Activated effector memory CD4-positive, alpha-beta T cell treated with anti-CD3 and anti-CD28 coated beads, Interleukin-2, amount 50 U/mL, for 16 hours (primary cell): Measurements from ENCODE around the gene RBMS1.

Source experiments
- DNase-seq: peaks from one replicate; pipeline ENCODE4 v3.0.0-alpha.2; 2020

RBMS1 gene

GRCh38 chr2:160294339-160294803, 199.2 kb downstream of the RBMS1 start:
- DNase-seq, result peak; percentile 68

DNA sequence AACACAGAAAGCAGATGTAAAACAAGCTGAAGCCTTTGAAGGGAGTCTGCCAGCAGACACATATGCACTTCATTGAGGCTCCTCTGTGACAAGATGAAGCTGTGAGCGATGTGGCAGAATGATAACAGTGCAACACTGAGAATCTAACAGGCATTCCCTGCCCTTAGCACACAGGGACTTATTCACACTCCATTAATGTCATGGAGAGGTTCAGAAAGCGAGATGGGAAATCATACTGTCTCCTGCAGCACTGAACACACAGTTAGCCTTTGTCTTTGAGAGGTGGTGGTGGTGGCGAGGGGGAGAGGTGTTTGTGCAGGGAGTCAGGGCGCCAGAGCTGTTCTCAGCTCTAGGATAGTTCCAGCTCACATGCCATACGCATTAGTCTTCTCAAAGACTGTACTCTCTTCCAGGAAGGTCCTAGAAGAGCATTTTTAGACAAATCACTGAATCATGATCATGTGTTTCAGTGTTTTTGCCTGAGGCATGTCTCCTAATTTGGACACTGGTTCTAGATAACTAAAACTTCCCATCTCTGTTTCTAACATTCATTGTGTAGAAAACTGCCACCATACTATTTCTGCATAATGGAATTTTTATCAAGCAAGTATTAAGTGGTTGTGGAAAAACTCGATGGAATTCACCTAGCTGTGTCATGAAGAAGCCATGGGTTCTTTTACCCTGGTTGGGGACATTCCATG, 200.1 kb downstream of the RBMS1 start:
- no peak for DNase-seq

DNA sequence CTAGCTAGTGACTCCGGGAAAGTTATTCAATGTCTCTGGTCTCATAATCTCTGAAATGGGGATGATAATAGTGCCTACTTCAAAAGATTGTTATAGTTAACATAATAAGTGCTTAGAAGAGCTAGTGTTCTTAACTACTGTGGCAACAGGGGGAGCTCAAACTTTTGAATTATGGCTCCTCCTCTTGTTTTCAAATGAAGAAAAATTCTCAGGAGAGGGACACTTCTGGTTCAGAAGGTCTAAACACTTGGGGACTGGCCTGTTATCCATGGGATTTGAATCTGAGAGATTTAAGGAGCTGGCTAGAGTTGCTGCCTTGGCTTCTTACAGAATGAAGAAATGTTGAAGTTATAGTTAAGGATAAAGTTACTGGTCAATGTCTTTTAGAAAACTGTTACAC, 201.4 kb downstream of the RBMS1 start:
- DNase-seq, result no peak

DNA sequence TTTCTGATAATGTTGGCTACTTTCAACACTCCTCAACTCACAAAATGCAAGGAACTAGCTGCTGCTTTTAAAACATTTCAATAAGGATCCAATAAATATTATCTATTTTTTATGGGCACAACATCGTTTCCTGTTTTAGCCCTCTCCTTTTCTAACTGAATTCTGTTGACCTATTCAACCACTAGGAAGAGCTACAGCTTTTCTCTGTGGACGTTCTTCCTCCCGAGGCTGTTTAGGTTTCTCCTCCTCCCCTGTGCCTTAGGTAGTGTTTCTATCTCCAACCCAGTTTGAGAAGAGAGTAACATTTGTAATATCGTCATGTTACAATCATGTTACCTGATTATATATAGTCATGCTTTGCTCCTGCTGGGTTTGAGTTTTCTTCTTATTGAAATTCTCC, 202.2 kb downstream of the RBMS1 start:
- DNase-seq, result no peak

DNA sequence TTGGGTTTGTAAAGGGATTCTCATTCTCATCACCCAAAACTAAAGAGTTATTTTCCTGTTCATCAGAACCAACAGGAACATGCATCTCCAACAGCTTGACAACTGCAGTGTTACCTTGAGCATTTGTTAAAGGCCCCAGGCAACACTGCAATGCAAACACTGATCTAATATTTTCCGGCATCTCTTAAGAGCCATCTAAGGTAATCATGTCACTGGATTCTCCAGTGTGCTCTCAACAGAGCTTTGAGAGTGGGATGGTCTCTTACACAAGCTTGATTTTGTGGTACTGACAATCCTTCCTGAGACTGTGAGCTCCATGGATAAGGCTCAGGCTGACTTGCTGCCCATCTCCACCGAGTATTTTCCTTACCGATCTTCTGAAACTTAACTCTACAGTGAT, 203.0 kb downstream of the RBMS1 start:
- DNase-seq, result no peak

GRCh38 chr2:160289831-160290230, 203.8 kb downstream of the RBMS1 start:
- DNase-seq, result no peak

DNA sequence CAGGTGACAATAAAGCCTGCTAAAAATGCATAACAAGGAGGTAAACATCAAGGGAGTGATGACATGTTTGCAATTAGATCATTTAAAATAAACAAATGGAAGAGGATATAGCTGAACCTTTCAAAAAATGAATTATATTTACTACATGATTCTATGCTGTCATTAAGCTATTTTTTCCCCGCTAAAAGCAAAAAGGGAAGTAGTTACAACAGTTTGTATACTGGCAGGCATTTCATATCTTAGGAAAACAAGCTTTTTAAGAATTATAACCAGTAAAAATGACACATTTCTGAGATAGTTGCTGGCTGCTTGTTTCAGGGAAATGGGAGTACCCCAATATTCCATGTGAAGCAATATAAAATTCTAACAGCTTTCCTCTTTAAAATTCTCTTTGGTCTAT, 204.5 kb downstream of the RBMS1 start:
- DNase-seq, result no peak

DNA sequence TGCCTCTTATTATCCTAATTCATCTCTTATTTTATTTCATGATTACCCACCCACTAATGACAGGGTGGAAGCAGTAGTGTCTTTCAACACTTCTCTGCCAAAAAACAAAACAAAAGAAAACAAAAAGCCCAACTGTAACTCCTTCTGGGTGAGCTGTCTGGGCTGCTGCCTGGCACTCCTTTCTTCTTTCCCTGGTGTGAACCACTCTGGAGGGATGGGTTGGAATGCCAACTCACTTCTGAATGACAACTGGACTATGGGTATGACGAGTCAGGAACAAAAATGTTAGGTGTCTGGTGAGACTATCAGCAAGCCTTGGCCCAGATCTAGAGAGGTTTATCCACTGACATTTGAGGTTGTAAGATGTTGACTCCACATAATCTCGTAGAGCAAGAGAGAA, 205.3 kb downstream of the RBMS1 start:
- DNase-seq, result no peak

DNA sequence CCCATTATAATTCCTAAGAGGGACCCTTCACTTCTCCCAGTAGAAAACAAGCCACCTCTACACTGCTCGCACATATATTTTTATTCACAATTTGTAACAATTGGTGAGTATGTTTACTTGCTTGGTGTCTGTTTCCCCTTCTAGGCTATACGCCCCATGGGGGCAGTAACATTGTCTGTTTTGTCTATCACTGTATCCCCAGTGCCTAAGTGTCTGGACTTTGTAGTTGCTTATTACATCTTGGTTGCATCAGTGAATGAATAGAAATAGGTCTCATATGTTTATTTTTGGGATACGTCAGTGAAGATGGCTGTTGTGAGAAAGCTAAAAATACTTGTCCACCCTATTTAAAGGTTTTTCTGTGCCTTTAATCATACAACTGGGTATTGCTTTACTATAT, 206.1 kb downstream of the RBMS1 start:
- DNase-seq, result no peak

DNA sequence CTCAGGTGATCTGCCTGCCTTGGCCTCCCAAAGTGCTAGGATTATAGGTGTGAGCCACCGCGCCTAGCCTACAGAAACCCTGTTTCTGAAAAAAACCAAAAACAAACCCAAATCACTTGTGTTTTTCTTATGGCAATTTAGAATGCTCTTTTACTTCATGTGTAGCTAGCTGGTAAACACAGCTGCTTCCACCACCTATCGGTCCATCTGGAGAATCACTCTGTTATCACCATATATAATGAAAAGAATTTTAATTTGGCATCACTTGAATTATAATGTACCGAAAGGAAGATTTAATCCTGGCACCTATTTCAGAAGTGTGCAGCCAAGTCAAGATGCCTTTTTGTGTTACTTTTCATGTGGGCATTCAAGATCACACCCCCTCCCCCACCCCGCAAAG, 207.1 kb downstream of the RBMS1 start:
- no peak for DNase-seq

DNA sequence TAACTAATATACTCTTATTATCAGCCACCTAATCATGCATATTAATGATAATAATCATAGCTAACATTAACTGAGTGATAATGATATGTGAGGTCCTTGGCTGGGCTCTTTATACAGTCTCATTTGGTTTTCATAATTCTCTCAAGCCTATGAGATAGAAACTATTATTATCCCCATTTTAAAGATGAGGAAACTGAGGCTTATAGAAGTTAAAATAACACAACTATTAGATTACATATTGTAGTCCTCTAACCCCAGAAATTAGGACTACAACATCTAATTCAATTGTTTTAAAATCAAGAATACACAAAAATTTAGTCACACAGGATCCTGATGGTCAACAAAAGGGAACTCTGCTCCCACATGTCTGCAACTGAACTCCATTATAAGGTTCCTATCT, 209.9 kb downstream of the RBMS1 start:
- no peak for DNase-seq

DNA sequence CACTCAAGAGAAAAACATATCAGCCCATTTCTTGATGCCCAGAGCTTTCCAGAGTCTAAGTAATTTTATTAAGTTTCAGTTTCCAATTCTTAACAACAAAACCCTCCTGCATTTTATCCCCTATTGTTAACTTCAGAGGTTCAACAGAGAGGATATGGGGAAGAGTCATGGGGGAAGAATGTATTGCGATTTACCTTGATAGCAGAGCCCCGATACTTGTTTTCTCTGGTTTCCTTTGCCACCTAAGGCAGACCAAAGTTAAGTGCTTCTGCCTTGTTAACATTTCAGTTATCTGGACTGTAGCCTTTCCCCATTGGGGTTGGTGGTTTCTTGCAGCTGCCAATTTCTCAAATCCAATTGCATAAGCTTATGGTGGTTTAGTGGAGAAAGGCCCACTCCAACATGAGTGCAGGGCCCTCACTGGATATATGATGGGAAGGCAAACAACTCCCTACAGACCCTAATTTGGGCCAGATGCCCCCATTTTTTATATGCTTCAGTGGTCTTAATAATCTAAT, 211.5 kb downstream of the RBMS1 start:
- no peak for DNase-seq

DNA sequence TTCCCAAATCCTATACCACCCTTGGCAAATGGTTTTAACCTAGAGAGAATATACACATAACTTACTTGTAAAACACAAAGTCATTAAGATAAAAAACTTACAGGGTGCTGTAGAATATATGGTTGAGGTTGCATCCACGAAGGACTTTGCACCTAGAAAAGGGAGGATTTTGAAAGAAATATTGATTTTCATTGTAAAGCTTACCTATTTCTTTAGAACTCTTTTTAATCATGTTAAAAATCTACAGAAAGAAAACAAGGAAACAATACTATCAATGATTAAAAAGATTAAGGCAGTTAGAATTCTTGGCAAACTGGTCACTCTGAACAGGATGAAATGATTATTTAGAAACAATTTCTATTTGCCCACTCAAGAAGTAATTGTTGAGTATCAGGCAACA, 212.4 kb downstream of the RBMS1 start:
- no peak for DNase-seq

GRCh38 chr2:160279813-160280465, 213.7 kb downstream of the RBMS1 start:
- DNase-seq, result no peak

- no peak for DNase-seq
These were observed 214.8 kb downstream of the RBMS1 start for GRCh38 chr2:160278879-160279177.

DNA sequence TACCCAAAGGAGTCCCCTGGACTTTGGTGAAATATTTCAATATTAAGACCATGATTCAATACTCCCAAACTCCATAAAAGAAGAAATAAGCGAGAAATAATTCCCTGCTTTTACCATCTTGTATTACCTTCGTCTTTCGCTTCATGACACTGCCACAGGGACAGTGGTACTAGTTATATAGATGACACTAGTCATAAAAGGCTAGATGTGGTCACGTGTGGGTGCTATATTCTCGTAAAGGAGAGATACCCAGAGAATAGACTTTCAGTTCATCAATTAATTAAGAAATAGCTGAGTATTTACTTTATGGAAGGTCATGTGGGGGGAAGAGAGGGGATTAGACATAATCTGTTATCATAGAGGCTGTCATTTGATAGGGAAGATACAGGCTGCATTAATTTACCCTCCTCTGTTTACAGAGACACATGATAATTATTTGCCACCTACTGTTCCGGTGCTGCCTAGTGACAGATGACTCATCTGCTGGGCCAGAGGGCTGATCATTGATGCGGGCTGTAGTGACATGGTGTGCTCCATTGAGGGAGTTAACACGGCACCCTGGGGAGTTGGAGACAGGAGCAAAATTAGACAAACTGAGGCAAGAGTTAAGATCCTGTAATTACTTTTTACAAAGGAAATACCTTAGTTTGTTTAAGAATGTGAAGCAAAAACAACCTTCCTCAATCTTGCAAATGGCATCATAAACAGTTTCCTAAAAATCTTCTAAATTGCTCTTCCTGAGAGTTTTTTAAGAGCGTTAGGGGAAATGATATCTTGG, 215.3 kb downstream of the RBMS1 start:
- no peak for DNase-seq

GRCh38 chr2:160277151-160277550, 216.5 kb downstream of the RBMS1 start:
- no peak for DNase-seq

DNA sequence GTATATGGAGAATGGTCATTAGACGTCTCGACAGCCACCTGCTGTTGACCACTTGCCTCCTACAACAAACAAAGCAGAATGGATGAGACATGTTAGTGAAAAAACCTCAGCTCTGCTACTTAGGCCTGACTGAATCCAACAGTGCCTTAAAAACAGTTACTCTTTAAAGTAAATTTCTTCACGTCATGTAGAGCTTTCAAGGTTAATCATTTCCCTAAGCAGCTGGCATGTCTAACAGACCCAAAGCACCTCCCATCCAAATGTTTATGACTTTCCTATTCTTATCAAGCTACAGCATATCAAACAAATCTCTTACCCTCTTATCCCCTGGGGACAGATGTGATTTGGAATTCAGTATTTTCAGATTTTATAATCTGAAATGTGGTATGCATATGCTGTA, 218.0 kb downstream of the RBMS1 start:
- DNase-seq, result no peak

GRCh38 chr2:160271171-160272086, 222.2 kb downstream of the RBMS1 start:
- DNase-seq, result no peak

GRCh38 chr2:160270571-160271113, 223.0 kb downstream of the RBMS1 start:
- DNase-seq, result no peak

DNA sequence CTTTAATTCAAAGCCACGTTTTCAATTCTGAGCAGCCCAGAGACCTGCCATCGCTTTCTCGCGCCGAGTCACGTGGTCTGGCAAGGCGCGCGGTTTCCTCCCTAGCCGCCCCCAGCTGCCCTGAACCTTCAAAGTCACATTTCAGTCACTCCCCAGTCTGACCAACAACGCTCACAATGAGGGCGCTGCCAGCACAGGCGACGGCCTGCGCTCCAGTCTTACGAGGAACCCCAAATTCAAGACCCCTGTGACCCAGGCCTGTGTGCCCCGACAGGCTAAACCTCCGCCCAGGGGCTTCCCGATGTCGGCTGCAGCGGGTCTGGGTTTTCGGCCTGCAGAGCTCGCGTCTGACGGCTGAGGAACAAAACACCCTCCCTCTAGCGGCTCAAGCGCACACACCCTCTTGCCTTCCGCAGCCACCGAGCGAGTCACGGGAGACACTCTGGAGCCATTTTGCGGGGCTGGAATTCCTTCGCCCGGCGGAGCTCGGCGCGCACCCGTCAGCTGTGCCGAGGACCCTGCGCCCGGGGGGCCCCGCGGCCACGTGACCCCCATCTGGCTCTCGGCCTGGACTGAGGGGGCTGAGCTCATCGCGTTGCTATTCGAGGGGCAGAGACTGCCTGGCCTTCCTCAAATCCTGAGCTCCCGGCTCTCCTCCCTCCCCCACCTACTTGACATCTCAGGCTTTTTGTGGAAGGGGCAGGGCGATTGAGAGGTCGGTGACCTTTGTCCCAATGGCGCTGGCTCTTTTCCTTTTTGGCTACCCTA, 223.6 kb downstream of the RBMS1 start:
- peak; percentile 88 for DNase-seq

DNA sequence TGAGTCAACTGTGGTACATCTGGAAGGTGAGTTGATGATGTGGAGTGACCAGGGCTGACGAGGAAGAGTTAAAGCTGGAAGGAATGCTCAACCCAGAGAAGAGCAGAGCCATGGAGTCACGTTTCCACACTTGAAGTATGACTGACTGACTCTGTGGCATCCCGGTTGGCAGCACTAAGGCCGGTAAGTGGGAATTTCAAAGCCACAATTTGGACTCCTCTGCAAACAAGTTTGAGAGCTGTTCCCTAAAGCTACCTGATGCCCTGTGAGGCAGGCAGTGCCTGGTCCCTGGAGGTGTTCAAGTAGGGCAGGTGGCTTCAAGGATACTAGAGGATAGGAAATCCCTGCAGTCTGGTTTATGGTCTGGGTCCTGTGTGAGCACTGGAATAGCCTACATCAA, 224.2 kb downstream of the RBMS1 start:
- DNase-seq, result no peak
